SU-DHL-6 (cell line): ENCODE data around the gene OTC.

Experiments
- H2AFZ ChIP-seq: fragments of 200-600 bp; sonication (generic); 2 replicates; pipeline ENCODE4 v1.6.1; 2014; ENCODE audit warnings: low read depth, mild to moderate bottlenecking, moderate library complexity, mixed read lengths, antibody characterized with exemption, low read length; ENCODE audit not compliant: severe bottlenecking
- H3F3A ChIP-seq: fragments of 200-600 bp; shearing (Covaris generic); 2 replicates; pipeline ENCODE4 v1.6.0; 2016; ENCODE audit warnings: antibody characterized with exemption, mild to moderate bottlenecking; ENCODE audit not compliant: insufficient read depth
- H3K27ac ChIP-seq: fragments of 200-600 bp; sonication (generic); 2 replicates; pipeline ENCODE4 v1.5.1; 2016; ENCODE audit warnings: low read depth, mild to moderate bottlenecking, low read length, moderate library complexity, mixed read lengths
- H3K27me3 ChIP-seq: fragments of 200-600 bp; sonication (generic), shearing (Covaris generic); 2 replicates; pipeline ENCODE4 v1.6.0; 2014; ENCODE audit warnings: mild to moderate bottlenecking, low read length
- H3K36me3 ChIP-seq: fragments of 200-600 bp; sonication (generic); 2 replicates; pipeline ENCODE4 v1.6.1; 2014; ENCODE audit warnings: mild to moderate bottlenecking, low read length, mixed read lengths
- H3K4me2 ChIP-seq: fragments of 300-600, 200-600 bp; shearing (Covaris generic), sonication (generic); 2 replicates; pipeline ENCODE4 v1.6.0; 2014; ENCODE audit warnings: low read length, low read depth, mild to moderate bottlenecking; ENCODE audit not compliant: poor library complexity, severe bottlenecking
- H3K4me3 ChIP-seq: fragments of 200-600 bp; sonication (generic); 2 replicates; pipeline ENCODE4 v1.5.1; 2014; ENCODE audit warnings: antibody characterized with exemption, low read length, mild to moderate bottlenecking, mixed read lengths; ENCODE audit not compliant: insufficient read depth, poor library complexity, severe bottlenecking
- H3K79me2 ChIP-seq: fragments of 200-600 bp; sonication (generic); 2 replicates; pipeline ENCODE4 v1.6.1; 2014; ENCODE audit warnings: mild to moderate bottlenecking, low read length, moderate library complexity; ENCODE audit not compliant: insufficient read depth
- H3K9ac ChIP-seq: fragments of 200-600 bp; sonication (generic); 2 replicates; pipeline ENCODE4 v1.7.0; 2014; ENCODE audit warnings: mild to moderate bottlenecking, low read length
- H3K9me2 ChIP-seq: fragments of 200-600 bp; sonication (generic); replicated peaks from 2 replicates; pipeline ENCODE4 v1.6.1; 2014; ENCODE audit warnings: low read length; ENCODE audit not compliant: insufficient read depth
- H3K9me3 ChIP-seq: fragments of 200-600 bp; sonication (generic); 2 replicates; pipeline ENCODE4 v1.6.1; 2014; ENCODE audit warnings: low read length, mixed read lengths; ENCODE audit not compliant: insufficient read depth
- H4K20me1 ChIP-seq: fragments of 200-600 bp; sonication (generic); 2 replicates; pipeline ENCODE4 v1.6.1; 2014; ENCODE audit warnings: low read depth, mild to moderate bottlenecking, antibody characterized with exemption, low read length, moderate library complexity, mixed read lengths
- CTCF ChIP-seq: fragments of 200-600 bp; sonication (generic); IDR thresholded peaks from one replicate; pipeline ENCODE4 v1.5.1; 2017; ENCODE audit warnings: antibody characterized with exemption, mild to moderate bottlenecking, low read length, moderate library complexity; ENCODE audit not compliant: insufficient read depth, poor library complexity, severe bottlenecking
- EZH2phosphoT487 ChIP-seq: fragments of 200-600 bp; sonication (generic), shearing (Covaris generic); conservative IDR thresholded peaks from 2 replicates; pipeline ENCODE4 v1.6.1; 2018; ENCODE audit warnings: mild to moderate bottlenecking, antibody characterized with exemption, low read length, moderate library complexity, mixed read lengths

The OTC gene

GRCh38 chrX:38311743-38312142 lies 40.7 kb upstream of the OTC start:
- no peak for TF ChIP-seq CTCF
- no peak for TF ChIP-seq EZH2phosphoT487
- Histone ChIP-seq H3K79me2 (no peaks in the 10 kb centered on the region), H2AFZ (no peak overlapping the region), H4K20me1 (no peaks in the 10 kb centered on the region), H3K27me3 (no peaks in the 10 kb centered on the region), H3K36me3 (no peaks in the 10 kb centered on the region), H3K4me2 (no peak overlapping the region), H3F3A (no peaks in the 10 kb centered on the region), H3K9me3 (no peaks in the 10 kb centered on the region), H3K9ac (no peak overlapping the region), H3K27ac (no peak overlapping the region), H3K4me3 (no peak overlapping the region), H3K9me2 (no peaks in the 10 kb centered on the region)

GRCh38 chrX:38312436-38312835 lies 40.0 kb upstream of the OTC start:
- no peak overlapping the region for H3K27ac ChIP-seq

GRCh38 chrX:38313190-38313589 lies 39.2 kb upstream of the OTC start:
- Histone ChIP-seq H3K4me2 (no peak overlapping the region), H3K79me2 (no peaks in the 10 kb centered on the region)
- TF ChIP-seq EZH2phosphoT487 (no peak), CTCF (no peak)

More at GRCh38 chrX:38312436-38312835, 40.0 kb upstream of the OTC start:
- Histone ChIP-seq H2AFZ (no peak overlapping the region), H3K9ac (no peak overlapping the region), H3K4me2 (no peak overlapping the region), H3K4me3 (no peak overlapping the region), H3K27me3 (no peaks in the 10 kb centered on the region), H3F3A (no peaks in the 10 kb centered on the region), H3K9me3 (no peaks in the 10 kb centered on the region), H3K9me2 (no peaks in the 10 kb centered on the region), H3K36me3 (no peaks in the 10 kb centered on the region), H4K20me1 (no peaks in the 10 kb centered on the region), H3K79me2 (no peaks in the 10 kb centered on the region)
- no peak for TF ChIP-seq CTCF
- no peak for TF ChIP-seq EZH2phosphoT487

More at GRCh38 chrX:38313190-38313589, 39.2 kb upstream of the OTC start:
- Histone ChIP-seq H3K9ac (no peak overlapping the region), H3F3A (no peaks in the 10 kb centered on the region), H3K9me3 (no peaks in the 10 kb centered on the region), H4K20me1 (no peaks in the 10 kb centered on the region), H3K27me3 (no peaks in the 10 kb centered on the region), H3K36me3 (no peaks in the 10 kb centered on the region), H3K9me2 (no peaks in the 10 kb centered on the region), H2AFZ (no peak overlapping the region), H3K4me3 (no peak overlapping the region), H3K27ac (no peak overlapping the region)
